ENCODE results near the gene PALMD. TPM values are rescaled to one million over a fixed set of nuclear protein-coding genes. Genes with fewer than 3 reads are reported as not detected.
A peak's percentile ranks its signal among the peaks of the same experiment; 100 is the strongest.

Gene PALMD
- polyA plus RNA-seq, 2 of the 4 experiments (the other 2 are of a cell fraction), result 0.92 to 3.1 TPM

DNA sequence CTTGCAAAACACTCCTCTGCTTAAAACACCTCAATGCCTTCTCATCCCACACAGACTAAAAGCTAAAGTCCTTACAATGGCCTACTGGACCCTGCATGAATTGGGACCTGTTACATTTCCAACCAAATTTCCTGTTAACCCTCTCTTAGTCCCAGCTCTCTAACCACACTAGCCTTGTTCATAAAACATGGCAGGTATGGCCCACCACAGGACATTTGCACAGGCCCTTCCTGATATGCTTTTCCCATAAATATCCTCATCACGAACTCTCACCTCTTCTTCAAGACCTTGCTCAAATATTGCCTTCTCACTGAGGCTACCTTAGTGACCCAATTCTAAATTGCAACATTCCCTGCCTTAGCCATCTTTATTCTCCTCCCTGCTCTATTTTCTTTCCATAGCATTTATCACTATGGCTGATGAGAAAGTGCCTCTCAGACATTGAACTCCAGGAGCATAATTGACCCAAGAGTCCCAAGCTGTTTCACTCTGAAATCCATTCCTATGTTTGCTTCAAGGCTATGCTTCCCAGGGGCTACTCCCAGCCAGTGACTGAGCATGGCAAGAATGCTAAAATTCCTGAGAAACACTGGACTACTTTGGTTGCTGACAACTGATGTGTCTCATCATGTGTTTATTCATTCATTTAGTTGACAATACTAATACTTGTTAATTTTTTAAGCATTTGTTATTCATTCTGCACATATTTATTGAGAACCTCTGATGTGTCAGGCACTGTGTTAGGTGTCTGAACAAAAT, 2.7 kb upstream of the PALMD start (continued):
- TF ChIP-seq, protein P1, sequence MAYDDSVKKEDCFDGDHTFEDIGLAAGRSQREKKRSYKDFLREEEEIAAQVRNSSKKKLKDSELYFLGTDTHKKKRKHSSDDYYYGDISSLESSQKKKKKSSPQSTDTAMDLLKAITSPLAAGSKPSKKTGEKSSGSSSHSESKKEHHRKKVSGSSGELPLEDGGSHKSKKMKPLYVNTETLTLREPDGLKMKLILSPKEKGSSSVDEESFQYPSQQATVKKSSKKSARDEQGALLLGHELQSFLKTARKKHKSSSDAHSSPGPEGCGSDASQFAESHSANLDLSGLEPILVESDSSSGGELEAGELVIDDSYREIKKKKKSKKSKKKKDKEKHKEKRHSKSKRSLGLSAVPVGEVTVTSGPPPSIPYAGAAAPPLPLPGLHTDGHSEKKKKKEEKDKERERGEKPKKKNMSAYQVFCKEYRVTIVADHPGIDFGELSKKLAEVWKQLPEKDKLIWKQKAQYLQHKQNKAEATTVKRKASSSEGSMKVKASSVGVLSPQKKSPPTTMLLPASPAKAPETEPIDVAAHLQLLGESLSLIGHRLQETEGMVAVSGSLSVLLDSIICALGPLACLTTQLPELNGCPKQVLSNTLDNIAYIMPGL (CRISPR knock-in tag; IDR thresholded peaks at IDR 0.05; ENCODE audit: borderline replicate concordance), result no peak
- TF ChIP-seq, protein P2, sequence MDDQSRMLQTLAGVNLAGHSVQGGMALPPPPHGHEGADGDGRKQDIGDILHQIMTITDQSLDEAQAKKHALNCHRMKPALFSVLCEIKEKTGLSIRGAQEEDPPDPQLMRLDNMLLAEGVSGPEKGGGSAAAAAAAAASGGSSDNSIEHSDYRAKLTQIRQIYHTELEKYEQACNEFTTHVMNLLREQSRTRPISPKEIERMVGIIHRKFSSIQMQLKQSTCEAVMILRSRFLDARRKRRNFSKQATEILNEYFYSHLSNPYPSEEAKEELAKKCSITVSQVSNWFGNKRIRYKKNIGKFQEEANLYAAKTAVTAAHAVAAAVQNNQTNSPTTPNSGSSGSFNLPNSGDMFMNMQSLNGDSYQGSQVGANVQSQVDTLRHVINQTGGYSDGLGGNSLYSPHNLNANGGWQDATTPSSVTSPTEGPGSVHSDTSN (IDR thresholded peaks at IDR 0.05), result no peak
- TF ChIP-seq, protein P3, sequence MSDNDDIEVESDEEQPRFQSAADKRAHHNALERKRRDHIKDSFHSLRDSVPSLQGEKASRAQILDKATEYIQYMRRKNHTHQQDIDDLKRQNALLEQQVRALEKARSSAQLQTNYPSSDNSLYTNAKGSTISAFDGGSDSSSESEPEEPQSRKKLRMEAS (IDR thresholded peaks at IDR 0.05), result no peak
- no peak for TF ChIP-seq RARB (CRISPR knock-in tag; IDR thresholded peaks at IDR 0.05)
- TF ChIP-seq, protein P4, sequence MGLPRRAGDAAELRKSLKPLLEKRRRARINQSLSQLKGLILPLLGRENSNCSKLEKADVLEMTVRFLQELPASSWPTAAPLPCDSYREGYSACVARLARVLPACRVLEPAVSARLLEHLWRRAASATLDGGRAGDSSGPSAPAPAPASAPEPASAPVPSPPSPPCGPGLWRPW (IDR thresholded peaks at IDR 0.05), result no peak
- TF ChIP-seq FOSL2 (IDR thresholded peaks at IDR 0.05), result no peak
- TF ChIP-seq FOSL2 (CRISPR knock-in tag; IDR thresholded peaks at IDR 0.05), result no peak

DNA sequence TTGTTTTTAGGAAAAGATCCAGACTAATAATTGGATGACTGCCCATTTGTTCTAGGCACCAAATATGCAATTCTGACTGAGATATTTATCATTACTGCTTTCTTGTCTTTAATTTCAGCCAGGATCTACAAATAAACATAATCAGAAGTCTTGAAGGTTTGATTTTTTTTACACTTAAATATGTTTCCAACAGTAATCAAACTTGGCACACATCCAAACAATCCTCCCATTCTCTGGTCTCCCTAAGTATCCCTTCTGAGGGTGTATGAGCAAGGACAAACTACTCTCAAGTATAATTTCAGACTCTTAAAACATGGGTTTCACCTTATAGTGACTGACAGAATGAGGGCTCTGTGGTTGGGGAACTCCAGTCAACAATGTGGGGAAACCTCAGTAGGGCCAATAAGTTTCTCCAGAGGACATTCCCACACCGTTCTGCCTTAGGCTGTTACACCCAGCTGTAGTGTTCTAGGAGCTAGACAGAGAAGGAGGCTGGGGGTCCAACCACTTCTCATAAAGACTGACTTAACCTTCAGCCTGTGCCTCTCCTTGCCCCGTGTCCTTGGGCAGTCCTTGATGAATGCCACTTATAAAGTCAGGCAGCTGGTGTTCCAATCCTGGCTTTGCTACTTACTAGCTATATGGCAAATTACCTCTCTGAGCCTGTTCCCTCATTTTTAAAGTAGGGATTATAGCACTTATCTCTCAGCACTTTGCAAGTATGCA, 1.5 kb upstream of the PALMD start:
- peaks cover 32% of the 10 kb centered on the region for H3K4me1 ChIP-seq
- CTCF ChIA-PET, result no interaction called here
- H3K4me3 ChIP-seq, result no peak overlapping the region
- FAIRE-seq, result no peak
- no peak for DNase-seq (ENCODE audit: low read depth in 1 of 2, low spot score in 1 of 2)
- 86% methylated on average over 2 of the region's 2 CpGs for WGBS (ENCODE audit: missing lambda C conversion rate)
- POLR2A ChIA-PET, result no interaction called here
- no peaks in the 10 kb centered on the region for H3K9me3 ChIP-seq
- peak overlapping the region; percentile 3 to 75; a peak in 4 of 6 replicates for H3K27ac ChIP-seq
- H3K4me2 ChIP-seq, result peak overlapping the region; percentile 80
- no peak for ATAC-seq
- TF ChIP-seq CHD4 (IDR thresholded peaks at IDR 0.05; ENCODE audit: borderline replicate concordance) (no peak), MAZ (IDR thresholded peaks at IDR 0.05; ENCODE audit: borderline replicate concordance, low read depth, low read length) (no peak), JUNB (IDR thresholded peaks at IDR 0.05) (no peak), CHD2 (IDR thresholded peaks at IDR 0.05; ENCODE audit: low read length, partially characterized antibody) (no peak), EP300 (IDR thresholded peaks at IDR 0.05) (no peak), KDM5A (IDR thresholded peaks at IDR 0.05) (no peak), RFX5 (IDR thresholded peaks at IDR 0.05) (no peak), JUN (IDR thresholded peaks at IDR 0.05) (no peak), ZC3H11A (IDR thresholded peaks at IDR 0.05) (no peak), BHLHE40 (IDR thresholded peaks at IDR 0.05; ENCODE audit: low read depth, low read length) (no peak), TFCP2L1 (CRISPR knock-in tag; IDR thresholded peaks at IDR 0.05) (no peak), HOXB13 (CRISPR knock-in tag; IDR thresholded peaks at IDR 0.05; ENCODE audit: low read depth) (no peak)
- TF ChIP-seq, protein P5, sequence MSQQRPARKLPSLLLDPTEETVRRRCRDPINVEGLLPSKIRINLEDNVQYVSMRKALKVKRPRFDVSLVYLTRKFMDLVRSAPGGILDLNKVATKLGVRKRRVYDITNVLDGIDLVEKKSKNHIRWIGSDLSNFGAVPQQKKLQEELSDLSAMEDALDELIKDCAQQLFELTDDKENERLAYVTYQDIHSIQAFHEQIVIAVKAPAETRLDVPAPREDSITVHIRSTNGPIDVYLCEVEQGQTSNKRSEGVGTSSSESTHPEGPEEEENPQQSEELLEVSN (IDR thresholded peaks at IDR 0.05; ENCODE audit: borderline replicate concordance, low read depth), result no peak
- TF ChIP-seq, protein P2 (IDR thresholded peaks at IDR 0.05), result no peak
- TF ChIP-seq, protein P6, sequence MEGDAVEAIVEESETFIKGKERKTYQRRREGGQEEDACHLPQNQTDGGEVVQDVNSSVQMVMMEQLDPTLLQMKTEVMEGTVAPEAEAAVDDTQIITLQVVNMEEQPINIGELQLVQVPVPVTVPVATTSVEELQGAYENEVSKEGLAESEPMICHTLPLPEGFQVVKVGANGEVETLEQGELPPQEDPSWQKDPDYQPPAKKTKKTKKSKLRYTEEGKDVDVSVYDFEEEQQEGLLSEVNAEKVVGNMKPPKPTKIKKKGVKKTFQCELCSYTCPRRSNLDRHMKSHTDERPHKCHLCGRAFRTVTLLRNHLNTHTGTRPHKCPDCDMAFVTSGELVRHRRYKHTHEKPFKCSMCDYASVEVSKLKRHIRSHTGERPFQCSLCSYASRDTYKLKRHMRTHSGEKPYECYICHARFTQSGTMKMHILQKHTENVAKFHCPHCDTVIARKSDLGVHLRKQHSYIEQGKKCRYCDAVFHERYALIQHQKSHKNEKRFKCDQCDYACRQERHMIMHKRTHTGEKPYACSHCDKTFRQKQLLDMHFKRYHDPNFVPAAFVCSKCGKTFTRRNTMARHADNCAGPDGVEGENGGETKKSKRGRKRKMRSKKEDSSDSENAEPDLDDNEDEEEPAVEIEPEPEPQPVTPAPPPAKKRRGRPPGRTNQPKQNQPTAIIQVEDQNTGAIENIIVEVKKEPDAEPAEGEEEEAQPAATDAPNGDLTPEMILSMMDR (IDR thresholded peaks at IDR 0.05), result no peak

Data from A549 (cell line).